Mononuclear cell (primary cell): ENCODE measurements around the gene ZNF236. TPM values are rescaled to one million over a fixed set of nuclear protein-coding genes. Genes with fewer than 3 reads are reported as not detected.
"Not testable (repeated sequence)": the region's sequence is repeated elsewhere in the genome, so short reads cannot be mapped to it uniquely, and the experiment has no call there.

Experiments
- H3K27me3 ChIP-seq: 2 replicates; pipeline ENCODE4 v1.6.0; 2011; ENCODE audit warnings: low read length, control low read depth; ENCODE audit not compliant: insufficient read depth
- H3K4me1 ChIP-seq: 2 replicates; pipeline ENCODE4 v1.5.1; 2011; ENCODE audit warnings: mild to moderate bottlenecking, low read length, control low read depth; ENCODE audit not compliant: insufficient read depth
- H3K4me3 ChIP-seq: 2 replicates; pipeline ENCODE4 v1.5.1; 2011; ENCODE audit warnings: mild to moderate bottlenecking, low read length, moderate library complexity
- H3K9me3 ChIP-seq: 2 replicates; pipeline ENCODE4 v1.5.1; 2011; ENCODE audit warnings: low read depth, mild to moderate bottlenecking, control low read depth, low read length
- total RNA-seq: library from RNA; depleted of rRNA; stranded (reverse); fragments of >200 nt; gene quantifications from one replicate; pipeline ENCODE4 v1.2.3, GENCODE V29; 2012

Gene ZNF236
- total RNA-seq, 1 donor: 21.4 TPM

- H3K9me3 ChIP-seq: no peaks in the 10 kb centered on the region
- H3K27me3 ChIP-seq: no peaks in the 10 kb centered on the region
- no peak overlapping the region for H3K4me3 ChIP-seq
Observed at GRCh38 chr18:76953583-76954233, 131.4 kb downstream of the ZNF236 start.

DNA sequence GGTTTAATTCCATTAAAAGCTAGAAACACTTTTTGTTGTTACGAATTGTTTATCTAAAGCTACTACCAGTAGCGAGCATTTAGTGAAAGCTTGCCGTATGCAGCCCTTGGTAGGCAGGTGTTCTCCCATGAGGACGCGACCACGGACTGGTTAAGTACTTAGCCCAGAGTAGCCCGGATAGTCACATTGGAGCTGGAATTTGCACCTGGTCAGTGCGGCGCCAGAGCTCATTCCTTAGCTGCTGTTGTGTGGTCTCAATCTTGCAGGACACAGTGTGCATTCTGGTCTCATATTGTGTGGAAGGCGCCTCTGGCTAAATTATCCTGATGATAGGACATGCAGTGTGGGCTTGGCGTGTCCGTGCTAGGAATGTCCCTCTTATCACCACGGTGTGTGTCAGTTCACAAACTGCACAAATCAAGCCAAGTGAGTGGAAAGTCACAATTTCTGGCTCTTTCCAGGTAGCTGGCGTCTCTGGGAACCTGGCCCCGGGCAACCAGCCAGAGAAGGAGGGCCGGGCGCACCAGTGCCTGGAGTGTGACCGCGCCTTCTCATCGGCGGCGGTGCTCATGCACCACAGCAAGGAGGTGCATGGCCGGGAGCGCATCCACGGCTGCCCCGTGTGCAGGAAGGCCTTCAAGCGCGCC lies 133.3 kb downstream of the ZNF236 start:
- no peaks in the 10 kb centered on the region for H3K9me3 ChIP-seq
- no peaks in the 10 kb centered on the region for H3K27me3 ChIP-seq
- H3K4me1 ChIP-seq: no peaks in the 10 kb centered on the region
- H3K4me3 ChIP-seq: no peak overlapping the region

More at GRCh38 chr18:76953583-76954233, 131.4 kb downstream of the ZNF236 start:
- no peaks in the 10 kb centered on the region for H3K4me1 ChIP-seq

DNA sequence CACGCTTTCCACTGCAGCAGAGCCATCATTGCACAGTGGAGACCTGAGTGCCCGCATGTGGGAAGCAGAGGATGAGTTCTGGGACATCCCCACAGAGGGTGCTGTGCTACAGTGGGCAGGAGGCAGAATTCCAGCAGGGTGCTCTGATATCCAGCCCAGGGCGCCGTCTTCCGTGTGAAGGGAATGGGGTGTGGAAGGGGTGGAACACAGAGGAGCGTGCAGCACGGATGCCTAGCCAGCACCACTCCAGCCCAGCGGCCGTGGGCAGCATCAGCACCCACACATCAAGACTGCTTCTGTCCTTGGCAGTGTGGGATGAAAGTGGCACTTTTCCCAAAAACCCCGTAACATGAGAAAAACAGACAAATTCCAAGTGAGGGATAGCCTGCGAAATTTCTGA lies 134.3 kb downstream of the ZNF236 start:
- H3K27me3 ChIP-seq: no peaks in the 10 kb centered on the region
- H3K4me1 ChIP-seq: no peaks in the 10 kb centered on the region
- H3K4me3 ChIP-seq: no peak overlapping the region
- H3K9me3 ChIP-seq: no peaks in the 10 kb centered on the region

GRCh38 chr18:76957384-76958355 lies 135.3 kb downstream of the ZNF236 start:
- no peaks in the 10 kb centered on the region for H3K9me3 ChIP-seq
- no peaks in the 10 kb centered on the region for H3K4me1 ChIP-seq
- no peaks in the 10 kb centered on the region for H3K27me3 ChIP-seq
- no peak overlapping the region for H3K4me3 ChIP-seq

- no peaks in the 10 kb centered on the region for H3K27me3 ChIP-seq
- peaks cover 8% of the 10 kb centered on the region for H3K4me1 ChIP-seq
- no peaks in the 10 kb centered on the region for H3K9me3 ChIP-seq
- H3K4me3 ChIP-seq: no peak overlapping the region
Observed at GRCh38 chr18:76958692-76959341, 136.5 kb downstream of the ZNF236 start.

DNA sequence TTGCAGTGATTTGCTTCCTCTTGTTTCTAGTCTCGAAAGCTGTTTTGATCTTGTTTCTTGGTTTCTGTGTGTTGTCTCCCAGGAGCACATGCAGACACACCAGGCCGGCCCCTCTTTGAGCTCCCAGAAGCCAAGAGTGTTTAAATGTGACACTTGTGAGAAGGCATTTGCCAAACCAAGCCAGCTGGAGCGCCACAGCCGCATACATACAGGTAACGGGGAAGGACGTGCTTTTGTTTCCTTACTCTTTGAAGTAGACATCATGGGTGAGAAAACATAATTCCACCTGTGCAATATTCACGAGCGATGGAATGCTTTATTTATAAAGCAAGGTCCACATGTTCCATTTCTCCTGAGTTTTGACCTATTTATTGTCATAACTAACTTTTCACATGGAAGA lies 137.2 kb downstream of the ZNF236 start:
- Histone ChIP-seq H3K4me1 (peaks cover 8% of the 10 kb centered on the region), H3K4me3 (no peak overlapping the region), H3K27me3 (no peaks in the 10 kb centered on the region), H3K9me3 (no peaks in the 10 kb centered on the region)

GRCh38 chr18:76960528-76961035 lies 138.2 kb downstream of the ZNF236 start:
- no peaks in the 10 kb centered on the region for H3K9me3 ChIP-seq
- H3K4me3 ChIP-seq: no peak overlapping the region
- H3K27me3 ChIP-seq: no peaks in the 10 kb centered on the region
- H3K4me1 ChIP-seq: peaks cover 8% of the 10 kb centered on the region

- H3K4me1 ChIP-seq: peaks cover 14% of the 10 kb centered on the region
- no peaks in the 10 kb centered on the region for H3K9me3 ChIP-seq
- H3K4me3 ChIP-seq: no peak overlapping the region
Observed at GRCh38 chr18:76962851-76963250, 140.5 kb downstream of the ZNF236 start.

GRCh38 chr18:76963936-76964335 lies 141.6 kb downstream of the ZNF236 start:
- Histone ChIP-seq H3K9me3 (no peaks in the 10 kb centered on the region), H3K4me3 (no peak overlapping the region), H3K4me1 (peaks cover 14% of the 10 kb centered on the region), H3K27me3 (no peaks in the 10 kb centered on the region)

More at GRCh38 chr18:76962851-76963250, 140.5 kb downstream of the ZNF236 start:
- no peaks in the 10 kb centered on the region for H3K27me3 ChIP-seq

GRCh38 chr18:76965555-76966151 lies 143.3 kb downstream of the ZNF236 start:
- H3K9me3 ChIP-seq, H3K27me3 ChIP-seq, H3K4me3 ChIP-seq: not testable (repeated sequence)
- H3K4me1 ChIP-seq: peaks cover 14% of the 10 kb centered on the region

GRCh38 chr18:76967299-76967698 lies 144.9 kb downstream of the ZNF236 start:
- H3K27me3 ChIP-seq, H3K9me3 ChIP-seq: not testable (repeated sequence)
- peaks cover 14% of the 10 kb centered on the region for H3K4me1 ChIP-seq

GRCh38 chr18:76967721-76968472 lies 145.5 kb downstream of the ZNF236 start:
- H3K4me3 ChIP-seq: no peak overlapping the region
- no peaks in the 10 kb centered on the region for H3K27me3 ChIP-seq
- peaks cover 12% of the 10 kb centered on the region for H3K4me1 ChIP-seq
- H3K9me3 ChIP-seq: no peaks in the 10 kb centered on the region

More at GRCh38 chr18:76967299-76967698, 144.9 kb downstream of the ZNF236 start:
- not testable (repeated sequence) for H3K4me3 ChIP-seq

DNA sequence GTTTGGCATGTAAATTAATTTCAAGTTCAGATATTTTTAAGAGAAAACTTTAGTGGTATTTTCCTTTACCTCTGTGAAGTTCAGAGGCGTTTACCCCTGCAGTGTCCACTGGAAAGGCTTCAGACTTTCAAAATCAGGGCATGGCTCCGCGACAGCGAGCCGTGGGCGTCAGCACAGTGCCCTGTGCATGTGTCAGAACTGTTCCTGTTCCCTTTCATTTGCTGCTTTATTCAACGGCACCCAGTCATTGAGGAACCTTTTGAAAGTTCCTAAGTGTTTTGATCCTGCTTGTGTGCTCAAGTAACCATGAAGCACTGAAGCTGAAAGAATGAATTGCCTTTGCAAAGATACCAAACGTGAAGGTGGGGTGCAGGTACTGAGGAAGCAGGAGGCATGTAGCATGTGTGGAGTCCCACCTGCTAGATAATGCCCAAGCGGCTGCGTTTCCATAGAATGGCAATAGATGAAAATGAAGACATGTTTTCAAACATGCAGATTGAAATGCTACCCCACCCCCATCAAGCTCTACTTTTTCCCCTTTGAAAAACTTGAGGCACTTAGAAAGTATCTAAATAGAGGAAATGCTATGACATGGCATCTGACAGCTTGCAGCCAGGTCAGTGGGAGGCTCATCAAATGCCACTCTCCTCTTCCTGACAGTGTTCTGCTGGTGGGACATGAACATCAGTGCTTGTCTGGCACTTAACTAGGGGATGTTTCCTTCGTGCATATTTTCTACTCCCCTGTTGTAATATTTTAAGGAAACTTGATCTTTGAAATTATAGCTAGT lies 148.6 kb downstream of the ZNF236 start:
- H3K27me3 ChIP-seq: no peaks in the 10 kb centered on the region
- peaks cover 5% of the 10 kb centered on the region for H3K4me1 ChIP-seq
- no peak overlapping the region for H3K4me3 ChIP-seq
- no peaks in the 10 kb centered on the region for H3K9me3 ChIP-seq
